Psoas muscle (tissue), 8 donors: ENCODE data around the gene EFCAB11. TPM values are rescaled to one million over a fixed set of nuclear protein-coding genes. Genes with fewer than 3 reads are reported as not detected.

ENCODE experiments used
- ATAC-seq, 4 donors: fragments of 200-7000 bp; cut with Tn5 transposase; one replicate each; pipeline ENCODE4 v1.9.1; 2020; ENCODE audit warnings: moderate library complexity in 3 of 4, mild to moderate bottlenecking in 2 of 4
- DNase-seq, 2 donors: peaks; one replicate each; pipeline ENCODE4 v3.0.0-alpha.2; 2020
- H3K27ac ChIP-seq: fragments of 200-600 bp; one replicate; pipeline ENCODE4 v1.8.0; 2022
- H3K27me3 ChIP-seq, 3 donors: fragments of 200-600 bp in 1 of 3; one replicate each; pipeline versions ENCODE4 v1.6.1 to v1.8.0; 2013 to 2022; ENCODE audit warnings: low read length in 2 of 3, mild to moderate bottlenecking in 2 of 3, moderate library complexity in 1 of 3; ENCODE audit not compliant: insufficient read depth in 3 of 3
- H3K36me3 ChIP-seq, 2 donors: fragments of 200-600 bp in 1 of 2; one replicate each; pipeline versions ENCODE4 v1.6.1 to v1.8.0; 2013 to 2022; ENCODE audit warnings: low read depth in 1 of 2, mild to moderate bottlenecking in 1 of 2, moderate library complexity in 1 of 2; ENCODE audit not compliant: insufficient read depth in 1 of 2
- H3K4me1 ChIP-seq: fragments of 200-600 bp; one replicate; pipeline ENCODE4 v1.8.0; 2022
- H3K4me3 ChIP-seq: fragments of 200-600 bp; one replicate; pipeline ENCODE4 v1.8.0; 2022; ENCODE audit warnings: mild to moderate bottlenecking
- H3K9me3 ChIP-seq: fragments of 200-600 bp; one replicate; pipeline ENCODE4 v1.8.0; 2022
- CTCF ChIP-seq: fragments of 200-600 bp; IDR thresholded peaks from one replicate; pipeline ENCODE4 v1.8.0; 2022; ENCODE audit warnings: antibody characterized with exemption
- WGBS, 3 donors: extraction: QIAGEN DNeasy Blood & Tissue Kit; methylation state at CpG; one replicate each; pipeline versions ENCODE4 v1.1.6 to v1.1.7; 2013; 5-methylcytosine and 5-hydroxymethylcytosine counted together
- intact Hi-C, 2 donors: fragments of 100-400 bp; cut with DNase I; formaldehyde crosslinking; loops; one replicate each; pipeline versions ENCODE4 v1.11.0 to v1.14.2; 2022
- polyA plus RNA-seq, 3 donors: library from polyadenylated mRNA; stranded (reverse); fragments of 200-250 nt; gene quantifications; one replicate each; pipeline ENCODE4 v1.2.3, GENCODE V29; 2013
- total RNA-seq, 4 donors: library from RNA; stranded (reverse); fragmentation: NEBNext Ultra II Directional in 2 of 4; extraction: Animal tissue kit (Norgen Biotek cat#: 25700) in 2 of 4; gene quantifications; one replicate each; pipeline versions ENCODE4 v1.2.1 to v1.2.4, GENCODE V29; 2021 to 2023
- donor health status: healthy with polysubstance abuse.
- donor health status: DM: no; HTN: no; CAD: no; lungs with moderate emphysema.
- donor health status: Bipolar disorder and iron deficiency.
- donor health status: healthy.
- donor health status: DM: yes; HTN: yes; CAD: no.
- donor health status: DM: no; HTN: no; CAD: no.
- donor health status: DM: no; HTN: no; CAD: no.
- donor health status: DM: yes; HTN: yes; CAD: no.

The EFCAB11 gene
- total and polyA plus RNA-seq, 7 donors = 0.59 to 5.3 (median 2.4) TPM

DNA sequence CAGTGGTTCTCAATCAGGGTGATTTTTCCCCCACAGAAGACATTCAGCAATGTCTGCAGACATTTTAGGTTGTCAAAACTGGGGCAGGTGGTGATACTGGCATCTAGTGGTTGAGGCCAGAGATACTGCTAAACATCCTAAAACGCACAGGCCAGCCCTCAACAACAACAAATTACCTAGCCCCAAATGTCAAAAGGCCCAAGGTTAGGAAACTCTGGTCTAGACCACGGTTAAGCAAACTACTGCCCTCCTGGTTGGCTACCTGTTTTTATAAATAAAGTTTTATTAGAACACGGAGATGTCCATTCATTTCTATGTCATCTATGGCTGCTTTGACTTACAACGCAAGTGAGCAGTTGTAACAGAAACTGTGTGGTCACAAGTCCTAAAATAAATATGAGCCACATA lies 186.7 kb downstream of the EFCAB11 start:
- peak; percentile 28 for TF ChIP-seq CTCF
- intact Hi-C loops = loop anchor here in 1 of 2 donors (10.0 kb wide), 1 partner anchor 733 kb away; no protein-coding TSS in a partner anchor
- 33 to 40% (median 34%) methylated on average over 4 of the region's 4 CpGs for WGBS, 3 donors

DNA sequence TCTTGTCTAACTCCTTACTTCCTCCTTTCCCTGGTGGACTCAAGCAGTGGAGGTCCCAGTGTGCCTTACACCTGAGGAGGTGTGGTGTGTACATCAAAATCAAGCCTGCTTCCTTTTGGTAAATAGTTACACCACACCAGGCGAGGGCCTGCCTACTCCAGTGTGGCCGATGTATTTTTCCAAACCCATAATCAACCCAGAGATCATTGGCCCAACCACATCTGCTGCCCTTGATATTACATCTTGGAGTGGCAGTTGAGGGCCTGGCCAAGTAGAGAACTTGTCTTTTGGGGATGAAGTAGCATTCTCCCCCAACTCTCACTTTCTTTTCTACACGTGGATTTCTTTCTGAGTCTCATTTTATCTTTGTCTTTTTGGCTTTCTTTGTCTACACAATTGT lies 187.4 kb downstream of the EFCAB11 start:
- H3K27me3 ChIP-seq = no peaks in the 10 kb centered on the region
- DNase-seq (no peak), ATAC-seq (no peak)
- no peak overlapping the region for H3K4me3 ChIP-seq
- no peak overlapping the region for H3K27ac ChIP-seq
- WGBS, 3 donors = 86 to 94% (median 91%) methylated on average over 3 of the region's 3 CpGs
- H3K4me1 ChIP-seq = no peaks in the 10 kb centered on the region
- no peaks in the 10 kb centered on the region for H3K9me3 ChIP-seq
- intact Hi-C loops = loop anchor here in 1 of 2 donors (10.0 kb wide), 1 partner anchor 732 kb away; no protein-coding TSS in a partner anchor
- no peaks in the 10 kb centered on the region for H3K36me3 ChIP-seq
- no peak for TF ChIP-seq CTCF

More for the DNA sequence above, 186.7 kb downstream of the EFCAB11 start:
- Histone ChIP-seq H3K36me3 (no peaks in the 10 kb centered on the region), H3K9me3 (no peaks in the 10 kb centered on the region), H3K27me3 (no peaks in the 10 kb centered on the region), H3K4me3 (no peak overlapping the region), H3K4me1 (no peaks in the 10 kb centered on the region), H3K27ac (no peak overlapping the region)
- DNase-seq (no peak), ATAC-seq (no peak)

DNA sequence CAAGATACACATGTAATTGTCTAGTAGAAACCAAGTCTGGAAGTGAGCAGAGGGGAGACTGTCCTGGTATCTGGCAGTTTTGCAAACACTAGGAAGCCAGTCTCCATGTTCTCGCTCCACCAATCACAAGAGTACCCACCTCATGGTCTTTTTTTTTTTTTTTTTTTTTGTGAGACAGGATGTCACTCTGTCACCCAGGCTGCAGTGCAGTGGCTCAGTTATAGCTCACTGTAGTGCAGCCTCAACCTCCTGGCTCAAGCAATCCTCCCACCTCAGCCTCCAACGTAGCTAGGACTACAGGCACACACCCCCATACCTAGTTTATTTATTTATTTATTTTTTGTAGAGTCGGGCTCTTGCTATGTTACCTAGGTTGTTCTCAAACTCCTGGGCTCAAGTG lies 189.2 kb downstream of the EFCAB11 start:
- no peaks in the 10 kb centered on the region for H3K36me3 ChIP-seq
- no peak overlapping the region for H3K27ac ChIP-seq
- H3K4me1 ChIP-seq = no peaks in the 10 kb centered on the region
- DNase-seq (no peak), ATAC-seq (no peak)
- no peak overlapping the region for H3K4me3 ChIP-seq
- H3K9me3 ChIP-seq = no peaks in the 10 kb centered on the region
- no peak for TF ChIP-seq CTCF
- H3K27me3 ChIP-seq = no peaks in the 10 kb centered on the region
- WGBS, 3 donors = 95 to 99% (median 97%) methylated on average over 3 of the region's 3 CpGs
- intact Hi-C loops = loop anchor here in 1 of 2 donors (10.0 kb wide), 1 partner anchor 731 kb away; no protein-coding TSS in a partner anchor

- H3K4me1 ChIP-seq = no peaks in the 10 kb centered on the region
- H3K4me3 ChIP-seq = no peak overlapping the region
- 29 to 39% (median 36%) methylated on average over 7 of the region's 7 CpGs for WGBS, 3 donors
- no peaks in the 10 kb centered on the region for H3K27me3 ChIP-seq
- H3K27ac ChIP-seq = no peak overlapping the region
- no peak for TF ChIP-seq CTCF
- DNase-seq (no peak), ATAC-seq (no peak)
- no peaks in the 10 kb centered on the region for H3K36me3 ChIP-seq
- H3K9me3 ChIP-seq = no peaks in the 10 kb centered on the region
- intact Hi-C loops = loop anchor here in 1 of 2 donors (10.0 kb wide), 1 partner anchor 725 kb away; no protein-coding TSS in a partner anchor
Observed at GRCh38 chr14:89760086-89760485, 194.4 kb downstream of the EFCAB11 start.
